Liver (tissue), 9 donors: Measurements from ENCODE around the gene INPP4A. TPM values are rescaled to one million over a fixed set of nuclear protein-coding genes. Genes with fewer than 3 reads are reported as not detected.

Experiments used
- DNase-seq: peaks from one replicate; pipeline ENCODE4 v3.0.0-alpha.2; 2017; ENCODE audit warnings: low spot score
- H3K27ac ChIP-seq, 2 donors: one replicate each; pipeline ENCODE4 v1.7.0; 2013; ENCODE audit warnings: inconsistent platforms in 2 of 2, low read length in 2 of 2, control low read depth in 1 of 2, low read depth in 1 of 2, mild to moderate bottlenecking in 1 of 2
- H3K27me3 ChIP-seq, 4 donors: one replicate each; pipeline versions ENCODE4 v1.6.1 to v1.7.0; 2013; ENCODE audit warnings: low read length in 3 of 4, inconsistent platforms in 1 of 4, mild to moderate bottlenecking in 1 of 4, moderate library complexity in 1 of 4; ENCODE audit not compliant: control insufficient read depth in 4 of 4, insufficient read depth in 4 of 4
- H3K36me3 ChIP-seq, 4 donors: one replicate each; pipeline versions ENCODE4 v1.6.1 to v1.7.0; 2013; ENCODE audit warnings: low read length in 3 of 4, mild to moderate bottlenecking in 3 of 4, low read depth in 1 of 4, moderate library complexity in 1 of 4; ENCODE audit not compliant: control insufficient read depth in 4 of 4, insufficient read depth in 3 of 4
- H3K4me1 ChIP-seq, 4 donors: one replicate each; pipeline versions ENCODE4 v1.6.1 to v1.7.0; 2013; ENCODE audit warnings: low read length in 3 of 4, mild to moderate bottlenecking in 3 of 4, moderate library complexity in 1 of 4; ENCODE audit not compliant: control insufficient read depth in 4 of 4, insufficient read depth in 4 of 4
- H3K4me3 ChIP-seq, 3 donors: one replicate each; pipeline versions ENCODE4 v1.6.1 to v1.7.0; 2013; ENCODE audit warnings: low read length in 3 of 3, control low read depth in 1 of 3, low read depth in 1 of 3, mild to moderate bottlenecking in 1 of 3
- H3K9ac ChIP-seq, 2 donors: one replicate each; pipeline ENCODE4 v1.7.0; 2013; ENCODE audit warnings: low read length in 2 of 2, mild to moderate bottlenecking in 2 of 2, moderate library complexity in 2 of 2, control low read depth in 1 of 2, low read depth in 1 of 2
- H3K9me3 ChIP-seq, 4 donors: one replicate each; pipeline versions ENCODE4 v1.6.1 to v1.7.0; 2013; ENCODE audit warnings: low read length in 3 of 4; ENCODE audit not compliant: control insufficient read depth in 4 of 4
- EGR1 ChIP-seq, 2 donors: IDR thresholded peaks; 2 replicates each; pipeline ENCODE4 v1.6.1; 2016 to 2018; ENCODE audit warnings: antibody characterized with exemption in 2 of 2, low read depth in 2 of 2
- FOXA1 ChIP-seq: IDR thresholded peaks from 2 replicates; pipeline ENCODE4 v1.6.1; 2016; ENCODE audit warnings: antibody characterized with exemption
- FOXA2 ChIP-seq: IDR thresholded peaks from 2 replicates; pipeline ENCODE4 v1.6.1; 2016; ENCODE audit warnings: antibody characterized with exemption
- HNF4A ChIP-seq, 2 donors: conservative IDR thresholded peaks; 2 replicates each; pipeline ENCODE4 v1.6.1; 2016; ENCODE audit warnings: antibody characterized with exemption in 2 of 2, mild to moderate bottlenecking in 2 of 2
- HNF4G ChIP-seq: IDR thresholded peaks from 2 replicates; pipeline ENCODE4 v1.6.1; 2016; ENCODE audit warnings: antibody characterized with exemption
- JUND ChIP-seq, 2 donors: IDR thresholded peaks; 2 replicates each; pipeline ENCODE4 v1.6.1; 2016; ENCODE audit warnings: antibody characterized with exemption in 2 of 2
- NR2F2 ChIP-seq: IDR thresholded peaks from 2 replicates; pipeline ENCODE4 v1.6.1; 2016; ENCODE audit warnings: antibody characterized with exemption
- RAD21 ChIP-seq, 2 donors: IDR thresholded peaks; 2 replicates each; pipeline ENCODE4 v1.6.1; 2016; ENCODE audit warnings: antibody characterized with exemption in 2 of 2, mild to moderate bottlenecking in 2 of 2
- RXRA ChIP-seq, 2 donors: IDR thresholded peaks; 2 replicates each; pipeline ENCODE4 v1.6.1; 2017 to 2018; ENCODE audit warnings: antibody characterized with exemption in 2 of 2, mild to moderate bottlenecking in 1 of 2
- SP1 ChIP-seq: IDR thresholded peaks from 2 replicates; pipeline ENCODE4 v1.6.1; 2018; ENCODE audit warnings: antibody characterized with exemption, mild to moderate bottlenecking
- TAF1 ChIP-seq: conservative IDR thresholded peaks from 2 replicates; pipeline ENCODE4 v1.6.1; 2016; ENCODE audit warnings: antibody characterized with exemption, mild to moderate bottlenecking
- YY1 ChIP-seq: IDR thresholded peaks from 2 replicates; pipeline ENCODE4 v1.6.1; 2016; ENCODE audit warnings: antibody characterized with exemption, mild to moderate bottlenecking
- WGBS: extraction: QIAGEN DNeasy Blood & Tissue Kit; methylation state at CpG from one replicate; pipeline ENCODE4 v1.1.7; 2013; 5-methylcytosine and 5-hydroxymethylcytosine counted together
- polyA plus RNA-seq, 2 donors: library from polyadenylated mRNA; stranded (reverse) in 1 of 2; unstranded in 1 of 2; fragments of 200-250 nt in 1 of 2; fragments of >200 nt in 1 of 2; fragmentation: Nextera tagmentation in 1 of 2; extraction: Ambion mirVana in 1 of 2; gene quantifications; one replicate each; pipeline versions ENCODE4 v1.2.1 to v1.2.3, GENCODE V29; 2013 to 2015
- total RNA-seq, 2 donors: library from RNA; depleted of rRNA; stranded (reverse); fragments of >200 nt; gene quantifications; one replicate each; pipeline ENCODE4 v1.2.3, GENCODE V29; 2014
- TF ChIP-seq, protein P1 (sequence below): IDR thresholded peaks from 2 replicates; pipeline ENCODE4 v1.6.1; 2016; ENCODE audit warnings: antibody characterized with exemption
- TF ChIP-seq, protein P2 (sequence below): IDR thresholded peaks from 2 replicates; pipeline ENCODE4 v1.6.1; 2016; ENCODE audit warnings: antibody characterized with exemption, mild to moderate bottlenecking
- TF ChIP-seq, protein P3 (sequence below): fragments of 150-350 bp; IDR thresholded peaks from 2 replicates; pipeline ENCODE4 v1.5.1; 2017; ENCODE audit warnings: improper control_type of control experiment, low read depth, low read length; ENCODE audit not compliant: missing input control
- donor health status: healthy.
- donor health status: healthy.
- donor health status: healthy.
- donor health status: healthy.
- donor health status: healthy.

INPP4A gene
- total and polyA plus RNA-seq, 4 donors, result 2.9 to 14.9 (median 7.2) TPM

DNA sequence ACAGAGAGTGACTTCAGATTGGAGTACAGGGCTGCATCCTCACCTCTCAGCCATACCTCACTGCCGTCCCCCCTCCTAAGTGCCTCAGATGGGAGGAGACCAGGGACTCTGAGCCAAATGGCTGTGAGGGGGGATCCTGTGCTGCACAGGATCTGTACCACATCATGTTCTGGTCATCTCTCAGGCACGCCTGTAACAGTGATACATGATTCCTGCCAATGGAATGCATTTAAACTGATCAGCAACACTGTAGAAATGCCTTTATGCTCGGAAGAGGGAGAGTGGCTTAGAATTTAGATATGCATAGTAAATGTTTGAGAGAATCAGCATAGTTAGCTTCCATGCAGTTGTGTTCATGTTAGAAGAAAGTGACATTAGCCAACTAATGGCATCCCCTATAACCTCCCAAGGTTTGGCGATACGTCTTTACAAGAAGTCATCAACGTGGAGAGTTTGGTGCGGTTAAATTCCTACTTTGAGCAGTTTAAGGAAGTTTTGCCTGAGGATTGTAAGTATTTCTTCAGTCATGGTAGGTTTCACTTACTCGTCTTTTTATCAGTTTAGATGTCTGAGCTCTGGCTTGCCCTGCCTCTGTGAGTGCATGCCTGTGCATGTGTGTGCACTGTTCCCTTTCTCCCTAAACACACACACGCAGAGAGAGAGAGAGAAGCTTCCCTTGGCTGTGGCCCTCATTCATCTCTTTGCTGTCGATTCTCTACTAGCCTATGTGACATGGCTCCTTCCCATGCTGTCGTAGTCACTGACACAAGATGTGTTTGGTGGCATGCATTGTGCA lies 123.7 kb downstream of the INPP4A start:
- Histone ChIP-seq H3K27ac (no peak overlapping the region), H3K9me3 (no peaks in the 10 kb centered on the region), H3K9ac (no peak overlapping the region), H3K4me3 (no peak overlapping the region), H3K36me3 (peaks cover 6 to 40% (median 11%) of the 10 kb centered on the region in 4 donors), H3K27me3 (no peaks in the 10 kb centered on the region), H3K4me1 (no peaks in the 10 kb centered on the region)
- no peak for TF ChIP-seq FOXA1
- no peak for TF ChIP-seq JUND (IDR thresholded peaks at IDR 0.05)
- TF ChIP-seq FOXA2, result no peak
- TF ChIP-seq RAD21 (IDR thresholded peaks at IDR 0.05), result no peak
- TF ChIP-seq EGR1 (IDR thresholded peaks at IDR 0.05; ENCODE audit: low read depth in 2 of 2), result no peak
- TF ChIP-seq YY1, result no peak
- no peak for TF ChIP-seq RXRA (IDR thresholded peaks at IDR 0.05)
- TF ChIP-seq HNF4G, result no peak
- TF ChIP-seq, protein P1, sequence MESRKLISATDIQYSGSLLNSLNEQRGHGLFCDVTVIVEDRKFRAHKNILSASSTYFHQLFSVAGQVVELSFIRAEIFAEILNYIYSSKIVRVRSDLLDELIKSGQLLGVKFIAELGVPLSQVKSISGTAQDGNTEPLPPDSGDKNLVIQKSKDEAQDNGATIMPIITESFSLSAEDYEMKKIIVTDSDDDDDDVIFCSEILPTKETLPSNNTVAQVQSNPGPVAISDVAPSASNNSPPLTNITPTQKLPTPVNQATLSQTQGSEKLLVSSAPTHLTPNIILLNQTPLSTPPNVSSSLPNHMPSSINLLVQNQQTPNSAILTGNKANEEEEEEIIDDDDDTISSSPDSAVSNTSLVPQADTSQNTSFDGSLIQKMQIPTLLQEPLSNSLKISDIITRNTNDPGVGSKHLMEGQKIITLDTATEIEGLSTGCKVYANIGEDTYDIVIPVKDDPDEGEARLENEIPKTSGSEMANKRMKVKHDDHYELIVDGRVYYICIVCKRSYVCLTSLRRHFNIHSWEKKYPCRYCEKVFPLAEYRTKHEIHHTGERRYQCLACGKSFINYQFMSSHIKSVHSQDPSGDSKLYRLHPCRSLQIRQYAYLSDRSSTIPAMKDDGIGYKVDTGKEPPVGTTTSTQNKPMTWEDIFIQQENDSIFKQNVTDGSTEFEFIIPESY, result no peak
- no peak for TF ChIP-seq HNF4A (conservative IDR thresholded peaks at IDR 0.05)
- no peak for TF ChIP-seq SP1
- TF ChIP-seq NR2F2, result no peak
- TF ChIP-seq TAF1, result no peak
- TF ChIP-seq, protein P2, sequence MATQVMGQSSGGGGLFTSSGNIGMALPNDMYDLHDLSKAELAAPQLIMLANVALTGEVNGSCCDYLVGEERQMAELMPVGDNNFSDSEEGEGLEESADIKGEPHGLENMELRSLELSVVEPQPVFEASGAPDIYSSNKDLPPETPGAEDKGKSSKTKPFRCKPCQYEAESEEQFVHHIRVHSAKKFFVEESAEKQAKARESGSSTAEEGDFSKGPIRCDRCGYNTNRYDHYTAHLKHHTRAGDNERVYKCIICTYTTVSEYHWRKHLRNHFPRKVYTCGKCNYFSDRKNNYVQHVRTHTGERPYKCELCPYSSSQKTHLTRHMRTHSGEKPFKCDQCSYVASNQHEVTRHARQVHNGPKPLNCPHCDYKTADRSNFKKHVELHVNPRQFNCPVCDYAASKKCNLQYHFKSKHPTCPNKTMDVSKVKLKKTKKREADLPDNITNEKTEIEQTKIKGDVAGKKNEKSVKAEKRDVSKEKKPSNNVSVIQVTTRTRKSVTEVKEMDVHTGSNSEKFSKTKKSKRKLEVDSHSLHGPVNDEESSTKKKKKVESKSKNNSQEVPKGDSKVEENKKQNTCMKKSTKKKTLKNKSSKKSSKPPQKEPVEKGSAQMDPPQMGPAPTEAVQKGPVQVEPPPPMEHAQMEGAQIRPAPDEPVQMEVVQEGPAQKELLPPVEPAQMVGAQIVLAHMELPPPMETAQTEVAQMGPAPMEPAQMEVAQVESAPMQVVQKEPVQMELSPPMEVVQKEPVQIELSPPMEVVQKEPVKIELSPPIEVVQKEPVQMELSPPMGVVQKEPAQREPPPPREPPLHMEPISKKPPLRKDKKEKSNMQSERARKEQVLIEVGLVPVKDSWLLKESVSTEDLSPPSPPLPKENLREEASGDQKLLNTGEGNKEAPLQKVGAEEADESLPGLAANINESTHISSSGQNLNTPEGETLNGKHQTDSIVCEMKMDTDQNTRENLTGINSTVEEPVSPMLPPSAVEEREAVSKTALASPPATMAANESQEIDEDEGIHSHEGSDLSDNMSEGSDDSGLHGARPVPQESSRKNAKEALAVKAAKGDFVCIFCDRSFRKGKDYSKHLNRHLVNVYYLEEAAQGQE, result no peak
- 95% methylated on average over 11 of the region's 11 CpGs for WGBS
- DNase-seq, result no peak

DNA sequence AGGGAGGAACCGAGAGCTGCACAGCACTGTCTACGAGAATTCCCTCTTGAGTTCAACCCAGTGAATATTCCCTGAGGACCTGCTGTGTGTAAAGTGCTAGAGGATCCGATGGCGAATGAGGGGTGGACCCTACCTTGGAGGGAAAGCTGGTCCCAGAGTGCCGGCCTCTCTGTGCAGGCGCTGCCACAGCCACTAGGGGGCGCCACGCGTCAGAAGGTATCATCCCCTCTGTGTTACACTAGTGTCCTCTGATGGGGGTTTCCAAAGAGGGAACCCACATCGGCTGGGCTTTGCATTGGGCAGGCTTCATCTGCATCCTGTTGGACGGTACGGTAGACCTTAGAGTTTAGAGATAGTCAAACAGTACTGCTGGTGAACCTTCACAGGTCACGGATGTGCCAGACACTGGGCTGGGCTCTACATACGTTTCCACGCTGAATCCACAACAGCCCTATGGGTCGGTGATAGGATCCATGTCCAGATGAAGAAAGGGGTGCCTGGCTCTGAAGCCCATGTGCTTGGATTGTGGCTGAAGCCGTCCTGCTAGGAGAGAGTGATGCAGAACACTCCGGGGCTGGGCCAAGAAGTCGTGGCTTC lies 124.6 kb downstream of the INPP4A start:
- Histone ChIP-seq H3K27ac (no peak overlapping the region), H3K36me3 (peaks cover 5 to 39% (median 10%) of the 10 kb centered on the region in 4 donors), H3K9me3 (no peaks in the 10 kb centered on the region), H3K4me1 (no peaks in the 10 kb centered on the region), H3K4me3 (no peak overlapping the region), H3K27me3 (no peaks in the 10 kb centered on the region), H3K9ac (no peak overlapping the region)
- peak; percentile 75 for DNase-seq
- peak in 1 of 2 donors; percentile 75 for TF ChIP-seq RAD21 (IDR thresholded peaks at IDR 0.05)
- TF ChIP-seq TAF1, result no peak
- TF ChIP-seq, protein P3, sequence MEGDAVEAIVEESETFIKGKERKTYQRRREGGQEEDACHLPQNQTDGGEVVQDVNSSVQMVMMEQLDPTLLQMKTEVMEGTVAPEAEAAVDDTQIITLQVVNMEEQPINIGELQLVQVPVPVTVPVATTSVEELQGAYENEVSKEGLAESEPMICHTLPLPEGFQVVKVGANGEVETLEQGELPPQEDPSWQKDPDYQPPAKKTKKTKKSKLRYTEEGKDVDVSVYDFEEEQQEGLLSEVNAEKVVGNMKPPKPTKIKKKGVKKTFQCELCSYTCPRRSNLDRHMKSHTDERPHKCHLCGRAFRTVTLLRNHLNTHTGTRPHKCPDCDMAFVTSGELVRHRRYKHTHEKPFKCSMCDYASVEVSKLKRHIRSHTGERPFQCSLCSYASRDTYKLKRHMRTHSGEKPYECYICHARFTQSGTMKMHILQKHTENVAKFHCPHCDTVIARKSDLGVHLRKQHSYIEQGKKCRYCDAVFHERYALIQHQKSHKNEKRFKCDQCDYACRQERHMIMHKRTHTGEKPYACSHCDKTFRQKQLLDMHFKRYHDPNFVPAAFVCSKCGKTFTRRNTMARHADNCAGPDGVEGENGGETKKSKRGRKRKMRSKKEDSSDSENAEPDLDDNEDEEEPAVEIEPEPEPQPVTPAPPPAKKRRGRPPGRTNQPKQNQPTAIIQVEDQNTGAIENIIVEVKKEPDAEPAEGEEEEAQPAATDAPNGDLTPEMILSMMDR, result peak; percentile 66
- WGBS, result 71% methylated on average over 19 of the region's 19 CpGs
